Left kidney (tissue), 2 donors: Measurements from ENCODE around the gene KY. TPM values are rescaled to one million over a fixed set of nuclear protein-coding genes. Genes with fewer than 3 reads are reported as not detected.
A peak's percentile ranks its signal among the peaks of the same experiment; 100 is the strongest.
"Not testable (repeated sequence)": the region's sequence is repeated elsewhere in the genome, so short reads cannot be mapped to it uniquely, and the experiment has no call there.

Experiments used
- DNase-seq: peaks from one replicate; pipeline ENCODE4 v3.0.0-alpha.2; 2013
- polyA plus RNA-seq: library from polyadenylated mRNA; unstranded; fragments of 120-200 nt; gene quantifications from one replicate; pipeline ENCODE4 v1.2.1, GENCODE V29; 2013; ENCODE audit not compliant: insufficient read length

Gene KY
- polyA plus RNA-seq, 1 donor = 1.6 TPM

DNA sequence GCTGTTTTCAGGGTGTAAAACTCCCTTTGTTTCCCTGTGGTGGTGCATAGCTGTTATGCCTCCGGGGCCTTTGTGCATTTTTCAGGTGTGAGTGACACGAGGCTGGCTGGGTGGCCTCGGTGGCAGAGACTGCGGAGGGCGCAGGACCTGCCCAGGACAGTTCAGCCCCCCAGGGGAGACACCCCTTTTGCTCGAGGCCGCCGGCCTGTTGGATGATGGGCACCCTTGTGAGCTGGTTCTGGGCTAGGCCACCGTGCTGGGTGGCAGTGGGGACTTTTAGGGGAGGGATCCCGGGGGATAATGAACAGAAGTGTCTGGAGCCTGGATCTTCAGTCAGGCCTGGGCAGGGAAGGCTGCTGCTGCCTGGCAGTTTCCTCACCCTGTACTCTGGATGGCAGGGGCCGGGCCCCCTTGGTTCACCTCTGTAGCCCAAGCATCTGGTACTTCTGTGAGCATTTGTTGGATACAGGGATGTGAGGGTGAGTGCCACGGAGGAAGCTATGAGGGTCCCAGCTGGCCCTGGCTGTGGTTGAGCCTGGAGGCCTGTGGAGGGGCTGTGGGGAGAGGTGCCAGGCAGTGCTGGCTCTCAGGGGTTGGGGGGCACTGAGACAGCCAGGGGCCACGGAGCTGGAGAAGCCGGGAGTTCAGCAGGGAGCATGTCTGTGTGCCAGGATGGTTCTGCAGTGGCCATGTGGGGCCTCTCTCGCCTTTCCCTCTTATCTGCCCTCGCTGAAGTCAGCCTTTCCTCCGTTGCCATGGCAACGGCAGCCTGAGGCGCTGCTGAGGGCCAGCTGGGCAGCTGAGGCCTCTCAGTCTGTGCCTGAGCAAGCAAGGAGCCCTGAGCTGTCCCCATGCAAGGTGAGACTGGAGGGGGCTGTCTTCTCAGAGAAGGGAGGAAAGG is 49.0 kb downstream of the KY start:
- DNase-seq = peak; percentile 71

DNA sequence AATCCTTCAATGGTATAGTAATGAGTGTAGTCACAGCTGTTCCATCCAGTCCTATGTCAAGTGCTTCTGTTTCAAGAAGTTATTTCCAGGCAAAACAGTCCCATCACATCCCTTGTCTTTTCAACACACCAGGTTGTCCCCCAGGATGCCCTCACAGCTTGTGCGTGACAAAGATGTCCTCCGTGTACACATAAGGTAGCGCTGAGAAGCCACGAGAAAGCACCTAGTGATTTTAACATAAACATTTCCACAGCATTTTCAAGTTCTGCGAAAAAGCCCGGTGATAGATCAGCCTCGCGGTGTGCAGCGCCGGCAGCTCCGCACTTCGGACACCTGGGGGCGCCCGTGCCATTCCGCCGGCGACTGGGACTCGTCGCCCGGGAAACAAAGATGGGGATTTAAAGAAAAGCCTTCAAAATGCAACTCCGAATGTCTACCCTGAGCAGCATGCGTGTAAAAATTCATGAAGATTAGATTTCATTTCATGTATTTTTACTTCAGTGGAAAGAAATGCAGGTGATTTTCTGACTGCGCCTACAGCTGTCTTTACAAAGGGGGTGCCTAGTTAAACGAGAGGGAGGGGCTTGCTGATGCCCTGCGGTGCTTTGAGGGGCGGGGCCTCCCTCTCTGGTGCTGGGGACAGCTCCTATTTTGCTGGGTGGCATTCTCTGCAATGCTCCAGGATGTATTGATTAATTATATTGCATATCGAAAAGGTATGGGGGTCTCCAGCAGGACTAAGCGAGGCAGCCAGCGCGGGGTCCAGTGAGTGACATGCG is 49.9 kb downstream of the KY start:
- DNase-seq = peak; percentile 78

DNA sequence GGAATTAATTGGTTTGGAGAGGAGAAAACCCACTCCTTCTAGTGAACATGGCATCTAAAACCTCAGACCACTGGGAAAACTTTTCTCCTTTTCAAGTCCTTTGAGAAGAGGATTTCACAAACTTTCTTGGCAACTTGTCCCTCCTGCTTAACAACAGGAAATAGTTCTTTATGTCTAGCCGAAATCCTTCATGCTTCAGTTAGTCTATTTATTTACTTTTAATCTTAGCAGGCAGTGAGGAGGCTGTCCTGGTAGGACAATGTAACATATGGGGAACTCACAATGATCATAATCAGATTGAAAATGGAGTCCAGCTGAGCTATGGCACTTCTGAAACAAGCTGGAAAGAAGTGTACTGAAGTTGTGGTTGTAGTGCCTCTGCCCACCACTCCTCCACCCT is 50.6 kb downstream of the KY start:
- no peak for DNase-seq

DNA sequence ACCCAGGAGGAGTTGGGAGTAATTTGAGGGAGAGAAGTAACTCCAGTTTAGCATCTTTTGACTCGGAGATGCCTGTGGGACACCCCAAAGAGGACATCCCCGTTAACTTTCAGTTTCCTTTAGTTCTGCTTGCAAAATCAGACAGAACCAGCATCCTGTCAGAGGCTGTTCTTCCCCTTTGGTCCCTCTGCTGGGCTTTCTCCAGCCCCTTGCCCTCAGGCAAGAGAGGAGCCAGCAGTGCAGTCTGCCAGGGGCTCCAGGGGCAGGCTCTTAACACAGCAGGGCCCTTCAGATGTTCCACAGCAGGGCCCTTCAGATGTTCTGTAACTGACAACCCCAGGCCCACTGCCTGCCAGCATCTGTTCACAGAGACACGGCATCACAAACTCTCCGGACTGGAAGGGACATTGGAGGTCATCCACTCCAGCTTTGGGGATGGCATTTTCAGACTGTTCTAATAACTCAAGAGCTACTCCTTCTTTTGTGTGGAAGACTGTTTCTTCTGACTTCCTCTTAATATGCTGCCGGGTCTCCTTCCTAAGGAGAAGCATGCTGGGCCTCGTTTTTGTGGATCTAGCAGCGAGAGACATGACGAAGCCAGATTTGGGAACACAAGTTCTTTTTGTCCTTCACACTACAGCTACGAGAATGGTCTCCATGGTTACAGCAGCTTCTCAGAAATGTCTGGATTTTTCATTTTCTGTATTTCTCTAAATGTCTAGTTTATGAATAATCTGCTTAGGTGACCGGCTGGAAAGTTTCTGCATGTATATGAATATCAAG is 51.9 kb downstream of the KY start:
- no peak for DNase-seq

DNA sequence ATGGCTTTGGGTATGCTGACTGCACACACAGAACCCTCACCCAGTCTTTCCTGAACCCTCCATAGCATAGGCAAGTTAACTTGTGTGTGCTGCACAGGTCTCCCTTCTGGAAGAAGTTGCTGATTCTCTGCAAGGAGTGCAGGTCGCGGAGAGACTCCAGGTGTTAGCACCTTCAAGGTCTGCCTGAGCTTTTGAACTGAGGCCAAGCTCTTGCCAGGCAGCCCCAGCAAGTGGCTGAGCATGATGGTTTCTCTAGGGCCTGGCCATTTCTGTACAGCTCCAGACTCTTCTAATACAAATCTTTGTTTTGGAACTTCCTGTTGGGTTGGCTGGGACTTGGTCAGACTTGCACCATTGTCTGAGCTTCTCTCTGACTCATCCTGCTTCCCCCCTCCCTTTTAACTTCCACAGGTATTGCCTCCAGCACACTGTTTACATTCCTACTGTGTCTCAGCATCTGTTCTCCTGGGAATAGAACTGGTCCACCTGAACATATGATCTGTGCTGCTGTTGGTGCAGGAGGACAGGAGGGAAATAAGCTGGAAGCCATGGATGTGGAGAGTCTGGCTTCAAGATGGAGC is 53.3 kb downstream of the KY start:
- no peak for DNase-seq

GRCh38 chr3:134594986-134595385 is 55.8 kb downstream of the KY start:
- DNase-seq = not testable (repeated sequence)

DNA sequence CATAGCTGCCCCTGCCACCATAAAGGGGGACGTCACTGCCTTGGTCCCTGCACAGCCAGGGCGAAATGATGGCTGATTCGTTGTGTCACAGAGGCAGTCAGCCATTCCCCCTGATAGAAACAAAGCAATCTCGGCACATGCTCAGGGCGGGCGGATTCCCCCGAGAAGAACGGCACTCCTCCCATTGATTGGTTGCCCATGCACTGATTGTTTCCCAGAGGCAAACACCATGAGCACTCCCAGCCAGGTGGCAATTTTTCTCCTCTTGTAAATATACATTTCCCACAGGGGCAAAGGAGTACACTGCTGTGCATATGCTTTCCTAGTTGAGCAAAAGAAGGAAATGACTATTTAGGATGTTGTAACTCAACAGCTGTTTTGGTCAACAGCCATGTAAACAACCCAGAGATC is 56.5 kb downstream of the KY start:
- no peak for DNase-seq

- no peak for DNase-seq
These were observed 58.0 kb downstream of the KY start for GRCh38 chr3:134592806-134593205.

GRCh38 chr3:134590766-134591165 is 60.1 kb downstream of the KY start:
- no peak for DNase-seq

DNA sequence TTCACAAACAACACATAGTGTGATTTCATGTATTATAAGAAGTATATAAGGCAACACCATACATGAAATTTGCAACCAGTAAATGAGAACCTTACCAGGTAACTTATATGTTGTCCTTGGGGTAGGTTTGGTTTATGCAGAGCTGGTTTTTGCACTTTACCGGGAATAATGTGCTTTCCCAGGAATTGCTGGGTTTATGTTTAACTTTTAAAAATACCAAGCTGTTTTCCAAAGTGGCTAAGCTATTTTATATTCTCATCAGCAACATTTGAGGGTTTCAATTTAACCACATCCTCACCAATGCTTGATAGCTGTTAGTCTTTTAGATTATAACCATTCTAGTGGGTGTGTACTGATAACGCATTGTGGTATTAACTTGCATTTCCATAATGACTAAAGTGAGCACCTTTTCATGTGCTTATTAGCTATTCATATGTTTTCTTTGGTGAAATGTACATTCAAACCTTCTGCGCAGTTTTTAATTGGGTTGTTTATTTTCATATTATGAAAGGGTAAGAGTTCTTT is 71.6 kb downstream of the KY start:
- DNase-seq = no peak

- DNase-seq = no peak
These were observed 74.0 kb downstream of the KY start for GRCh38 chr3:134576831-134577230.

DNA sequence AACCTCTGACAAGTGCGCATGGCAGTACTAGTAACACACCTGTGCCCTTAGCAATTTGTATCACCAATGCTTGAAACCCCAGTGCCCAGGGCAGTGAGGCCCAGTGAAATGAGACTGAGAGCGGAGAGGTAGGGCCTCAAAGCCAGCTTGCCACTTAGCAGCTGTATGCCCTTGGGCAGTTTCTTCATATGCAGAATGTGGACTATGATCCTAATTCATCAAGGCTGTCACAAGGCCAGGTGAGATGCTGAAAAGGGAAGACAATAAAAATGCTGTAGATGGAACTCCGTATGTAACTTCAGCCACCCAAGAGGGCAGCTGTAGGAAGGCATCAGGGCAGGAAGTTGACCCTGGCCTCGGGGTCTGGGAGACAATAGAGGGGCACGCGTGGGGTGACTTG is 74.4 kb downstream of the KY start:
- DNase-seq = no peak

DNA sequence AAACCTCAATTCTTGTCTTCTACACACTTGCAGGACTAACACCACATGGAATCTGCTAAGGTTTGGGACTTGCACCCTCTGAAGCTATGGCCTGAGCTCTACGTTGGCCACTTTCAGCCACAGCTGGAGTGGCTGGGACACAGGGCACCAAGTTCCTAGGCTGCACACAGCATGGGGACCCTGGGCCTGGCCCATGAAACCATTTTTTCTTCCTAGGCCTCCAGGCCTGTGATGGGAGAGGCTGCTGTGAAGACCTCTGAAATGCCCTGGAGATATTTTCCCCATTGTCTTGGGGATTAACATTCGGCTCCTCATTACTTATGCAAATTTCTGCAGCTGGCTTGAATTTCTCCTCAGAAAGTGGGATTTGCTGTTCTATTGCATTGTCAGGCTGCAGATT is 80.9 kb downstream of the KY start:
- not testable (repeated sequence) for DNase-seq

DNA sequence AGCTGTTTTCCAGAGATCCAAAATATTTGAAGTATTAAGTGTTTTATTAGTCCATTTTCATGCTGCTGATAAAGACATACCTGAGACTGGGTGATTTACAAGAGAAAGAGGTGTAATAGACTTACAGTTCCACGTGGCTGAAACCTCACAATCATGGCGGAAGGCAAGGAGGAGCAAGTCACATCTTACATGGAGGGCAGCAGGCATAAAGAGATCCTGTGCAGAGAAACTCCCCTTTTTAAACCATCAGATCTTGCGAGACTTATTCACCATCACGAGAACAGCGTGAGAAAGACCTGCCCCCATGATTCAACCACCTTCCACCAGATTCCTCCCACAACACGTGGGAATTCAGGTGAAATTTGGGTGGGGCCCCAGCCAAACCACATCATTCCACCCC is 82.0 kb downstream of the KY start:
- no peak for DNase-seq

DNA sequence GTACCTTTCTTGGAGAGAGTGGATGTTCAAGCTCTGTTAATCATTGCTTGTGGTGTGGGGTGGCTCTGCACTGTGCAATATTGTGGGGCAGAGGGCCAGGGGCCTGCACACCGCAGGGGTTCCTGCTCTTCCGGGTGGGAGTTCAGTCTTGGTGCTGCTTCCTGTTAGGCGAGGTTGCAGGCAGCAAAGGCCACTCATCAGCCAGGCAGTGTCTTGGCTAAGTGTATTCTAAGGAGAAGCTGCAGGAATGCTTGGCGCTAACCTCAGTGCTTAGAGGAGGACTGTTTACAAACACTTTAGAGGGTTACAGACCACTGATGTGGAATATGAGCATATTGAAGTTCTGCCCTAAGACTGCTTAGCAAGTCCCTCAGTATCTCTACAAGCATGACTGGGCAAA is 83.2 kb downstream of the KY start:
- peak; percentile 6 for DNase-seq

- no peak for DNase-seq
These were observed 85.8 kb downstream of the KY start for GRCh38 chr3:134564991-134565390.

- DNase-seq = no peak
These were observed 87.2 kb downstream of the KY start for GRCh38 chr3:134563601-134564000.

- DNase-seq = no peak
These were observed 88.8 kb downstream of the KY start for GRCh38 chr3:134562055-134562454.

GRCh38 chr3:134559591-134559990 is 91.2 kb downstream of the KY start:
- no peak for DNase-seq
